ENCODE data around the gene AP4B1. TPM values are rescaled to one million over a fixed set of nuclear protein-coding genes. Genes with fewer than 3 reads are reported as not detected.

AP4B1 gene
- total and polyA plus RNA-seq, 9 of the 15 experiments (the other 6 are each of a cell fraction or from before 2014, with no cell fraction given) = 15.8 to 36.5 (median 24.6) TPM

DNA sequence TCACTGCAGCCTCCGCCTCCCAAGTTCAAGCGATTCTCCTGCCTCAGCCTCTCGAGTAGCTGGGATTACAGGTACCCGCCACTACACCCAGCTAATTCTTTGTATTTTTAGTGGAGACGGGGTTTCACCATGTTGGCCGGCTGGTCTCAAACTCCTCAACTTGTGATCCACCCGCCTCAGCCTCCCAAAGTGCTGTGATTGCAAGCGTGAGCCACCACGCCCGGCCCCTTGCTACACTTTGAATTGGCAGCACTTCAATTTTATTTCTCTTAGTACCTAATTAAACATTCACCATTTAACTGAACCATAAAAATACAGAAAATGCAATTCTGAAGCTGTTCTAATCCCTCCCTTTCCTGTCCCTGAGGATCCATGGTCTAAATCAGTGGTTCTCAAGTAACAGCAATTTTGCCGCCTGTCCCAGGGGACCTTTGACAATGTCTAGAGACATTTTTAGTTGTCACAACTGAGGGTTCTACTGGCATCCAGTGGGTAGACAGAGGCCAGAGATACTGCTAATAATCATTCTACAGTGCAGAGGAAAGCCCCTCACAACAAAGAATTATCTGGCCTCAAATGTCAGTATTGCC, 12.9 kb downstream of the AP4B1 start:
- H3K36me3 ChIP-seq (ENCODE audit: control insufficient read depth, insufficient read depth, low read length) = peaks cover 21% of the 10 kb centered on the region; the same call in 2 of the 3 replicates
- peaks cover 0 to 9% of the 10 kb centered on the region in 2 experiments; a peak in 3 of 5 replicates for H3K4me1 ChIP-seq (replicated peaks in 1 of 2; ENCODE audit: control insufficient read depth in 2 of 2, insufficient read depth in 2 of 2, low read length in 2 of 2)
- H3K79me2 ChIP-seq (ENCODE audit: control insufficient read depth, insufficient read depth, low read length) = no peaks in the 10 kb centered on the region
- no peaks in the 10 kb centered on the region for H3K9me3 ChIP-seq (replicated peaks; ENCODE audit: control insufficient read depth, insufficient read depth, low read depth, low read length)
- ChIA-PET CTCF (ENCODE audit: low intra/inter-chr PET ratio) (no interaction called here), POLR2A (interaction anchor here (1.1 to 1.5 kb wide), 2 partner anchors 10 kb away, joined by 4 to 5 read pairs; no protein-coding TSS in a partner anchor)
- no TSS peak for BruUV-seq (replicated peaks)
- H3K9ac ChIP-seq (ENCODE audit: insufficient read depth in 1 of 2, low read depth in 2 of 2, low read length in 2 of 2) = no peak overlapping the region
- H2AFZ ChIP-seq (ENCODE audit: low read depth, low read length) = no peak overlapping the region
- H3K4me3 ChIP-seq = no peak overlapping the region
- WGBS (ENCODE audit: insufficient coverage, low coverage, missing lambda C conversion rate) = 80% methylated on average over 7 of the region's 11 CpGs
- no peak overlapping the region for H3K27ac ChIP-seq (ENCODE audit: extremely low read depth, low read depth, low read length)
- H4K20me1 ChIP-seq (replicated peaks; ENCODE audit: control insufficient read depth, insufficient read depth, low read length) = no peaks in the 10 kb centered on the region
- H3K9me1 ChIP-seq (ENCODE audit: control insufficient read depth, insufficient read depth, low read length) = no peaks in the 10 kb centered on the region
- TF ChIP-seq PYGO2 (tag; IDR thresholded peaks at IDR 0.05) (no peak), ETV6 (IDR thresholded peaks at IDR 0.05; ENCODE audit: borderline replicate concordance in 1 of 2, low read depth in 2 of 2, low read length in 1 of 2) (no peak), ETV6 (CRISPR knock-in tag; IDR thresholded peaks at IDR 0.05; ENCODE audit: borderline replicate concordance) (no peak), PURB (CRISPR knock-in tag; IDR thresholded peaks at IDR 0.05; ENCODE audit: low read depth) (no peak), ZNF561 (CRISPR knock-in tag; conservative IDR thresholded peaks at IDR 0.05) (no peak), CXXC5 (CRISPR knock-in tag; IDR thresholded peaks at IDR 0.05) (no peak), SMAD3 (CRISPR knock-in tag; conservative IDR thresholded peaks at IDR 0.05) (no peak), ZNF263 (CRISPR knock-in tag; IDR thresholded peaks at IDR 0.05; ENCODE audit: borderline replicate concordance) (no peak), ARNT (IDR thresholded peaks at IDR 0.05) (no peak), MTA2 (IDR thresholded peaks at IDR 0.05; ENCODE audit: low read depth) (no peak), NR3C1 (CRISPR knock-in tag; IDR thresholded peaks at IDR 0.05) (no peak), SMAD2 (IDR thresholded peaks at IDR 0.05; ENCODE audit: low read depth, low read length) (no peak)
- TF ChIP-seq, protein P1, sequence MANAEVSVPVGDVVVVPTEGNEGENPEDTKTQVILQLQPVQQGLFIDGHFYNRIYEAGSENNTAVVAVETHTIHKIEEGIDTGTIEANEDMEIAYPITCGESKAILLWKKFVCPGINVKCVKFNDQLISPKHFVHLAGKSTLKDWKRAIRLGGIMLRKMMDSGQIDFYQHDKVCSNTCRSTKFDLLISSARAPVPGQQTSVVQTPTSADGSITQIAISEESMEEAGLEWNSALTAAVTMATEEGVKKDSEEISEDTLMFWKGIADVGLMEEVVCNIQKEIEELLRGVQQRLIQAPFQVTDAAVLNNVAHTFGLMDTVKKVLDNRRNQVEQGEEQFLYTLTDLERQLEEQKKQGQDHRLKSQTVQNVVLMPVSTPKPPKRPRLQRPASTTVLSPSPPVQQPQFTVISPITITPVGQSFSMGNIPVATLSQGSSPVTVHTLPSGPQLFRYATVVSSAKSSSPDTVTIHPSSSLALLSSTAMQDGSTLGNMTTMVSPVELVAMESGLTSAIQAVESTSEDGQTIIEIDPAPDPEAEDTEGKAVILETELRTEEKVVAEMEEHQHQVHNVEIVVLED (CRISPR knock-in tag; IDR thresholded peaks at IDR 0.05) = no peak
- ATAC-seq (no peak), DNase-seq (ENCODE audit: extremely low read depth in 1 of 4, low spot score in 3 of 4) (no peak), FAIRE-seq (no peak)
- intact Hi-C loops (cut with micrococcal nuclease) = no loop called here
- in situ Hi-C loops (cut with MboI) = no loop called here
- H3K27me3 ChIP-seq (ENCODE audit: control insufficient read depth in 2 of 2, insufficient read depth in 2 of 2, low read length in 2 of 2) = no peaks in the 10 kb centered on the region
- H3K4me2 ChIP-seq (ENCODE audit: insufficient read depth, low read length) = no peak overlapping the region

All from K562 (cell line).